Activated CD4-positive, CD25-positive, alpha-beta regulatory T cell treated with anti-CD3 and anti-CD28 coated beads, Interleukin-2, amount 50 U/mL, for 24 hours (primary cell): ENCODE results near the gene OPCML.
A peak's percentile ranks its signal among the peaks of the same experiment; 100 is the strongest.

ENCODE experiments used
- ATAC-seq, 2 donors: fragments of 150-1000 bp; cut with Tn5 transposase; one replicate each; pipeline ENCODE4 v1.10.0; 2021; ENCODE audit warnings: mild to moderate bottlenecking in 1 of 2, moderate library complexity in 1 of 2

The OPCML gene

DNA sequence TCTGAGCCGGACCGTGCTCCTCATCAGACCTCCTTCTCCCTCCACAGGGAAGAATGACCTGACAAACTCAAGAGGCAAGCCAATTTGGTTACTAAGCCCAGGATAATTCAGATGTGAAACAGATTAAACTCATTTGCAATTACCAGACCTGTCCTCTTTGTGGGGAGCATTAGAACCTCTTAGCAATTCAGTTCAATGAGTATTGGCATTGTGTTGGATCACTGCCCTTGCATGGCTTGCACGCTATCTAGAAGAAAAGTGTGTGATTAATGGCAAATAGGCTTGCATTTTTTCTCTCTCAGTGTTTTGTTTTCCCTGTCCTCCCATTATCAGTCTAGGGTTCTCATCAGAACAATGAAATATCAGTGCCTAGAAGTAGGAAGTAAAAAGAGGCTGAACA lies 365.6 kb downstream of the OPCML start:
- no peak for ATAC-seq

DNA sequence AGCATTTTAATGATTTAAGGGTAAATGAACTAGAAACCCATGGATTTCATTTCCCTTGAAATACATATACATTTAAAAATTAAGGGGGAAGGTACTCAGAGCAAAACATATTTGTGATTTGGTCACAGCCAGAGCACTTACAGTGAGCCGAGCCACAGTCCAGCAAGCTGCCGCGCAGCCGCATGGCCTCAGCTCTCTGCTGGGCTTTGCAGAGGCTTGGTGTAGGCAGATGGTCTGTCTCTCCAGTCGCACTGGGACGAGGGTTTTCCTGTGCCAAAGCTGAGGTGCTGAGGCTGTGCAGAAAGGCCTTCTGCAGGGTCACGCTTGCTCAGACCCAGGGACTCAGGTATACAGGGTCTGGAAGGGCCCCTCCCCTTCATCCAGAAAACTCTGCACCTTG lies 367.3 kb downstream of the OPCML start:
- no peak for ATAC-seq

DNA sequence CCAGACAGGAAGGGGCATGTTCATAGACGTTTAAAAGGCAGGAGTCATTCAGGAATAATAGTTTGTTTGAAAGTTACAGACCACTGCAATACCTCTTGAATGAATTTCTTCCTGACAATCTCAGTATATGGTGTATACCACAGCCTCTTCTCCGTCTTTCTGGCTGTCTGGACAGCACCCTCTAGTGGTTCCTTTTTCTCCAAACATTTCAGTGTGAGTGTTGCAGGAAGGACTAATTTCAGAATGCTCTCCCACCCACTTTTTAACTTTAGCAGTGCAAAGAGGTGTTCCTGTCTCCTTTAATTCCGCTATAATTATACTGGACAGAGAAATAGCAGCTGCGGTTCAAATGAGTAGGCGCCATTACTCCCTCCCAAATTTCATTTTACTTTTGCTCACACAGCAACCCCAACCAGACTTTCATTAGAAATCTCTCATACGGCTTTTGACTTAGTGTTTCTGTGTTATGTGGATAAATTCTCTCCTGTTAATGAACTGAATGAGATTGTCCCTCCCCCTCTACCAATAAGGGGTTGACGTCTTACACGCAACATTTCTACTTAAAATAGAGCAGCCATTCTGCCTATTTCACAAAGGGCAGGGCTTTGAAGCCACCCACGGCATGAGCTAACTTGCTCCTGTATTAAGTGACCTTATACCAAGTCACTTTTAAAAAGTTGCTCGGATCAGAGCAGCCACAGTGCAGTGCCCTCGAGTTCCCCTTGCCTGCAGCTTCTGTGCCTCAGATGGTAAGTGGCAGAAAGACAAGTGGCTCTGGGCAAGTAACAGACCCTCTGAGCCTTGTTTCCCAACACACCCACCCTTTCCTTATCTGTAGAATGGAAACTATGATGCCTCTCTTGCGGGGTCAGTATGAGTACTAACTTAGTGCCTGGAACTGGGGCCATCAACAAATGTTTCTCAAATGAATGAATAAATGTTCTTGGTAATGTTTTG lies 368.6 kb downstream of the OPCML start:
- no peak for ATAC-seq

DNA sequence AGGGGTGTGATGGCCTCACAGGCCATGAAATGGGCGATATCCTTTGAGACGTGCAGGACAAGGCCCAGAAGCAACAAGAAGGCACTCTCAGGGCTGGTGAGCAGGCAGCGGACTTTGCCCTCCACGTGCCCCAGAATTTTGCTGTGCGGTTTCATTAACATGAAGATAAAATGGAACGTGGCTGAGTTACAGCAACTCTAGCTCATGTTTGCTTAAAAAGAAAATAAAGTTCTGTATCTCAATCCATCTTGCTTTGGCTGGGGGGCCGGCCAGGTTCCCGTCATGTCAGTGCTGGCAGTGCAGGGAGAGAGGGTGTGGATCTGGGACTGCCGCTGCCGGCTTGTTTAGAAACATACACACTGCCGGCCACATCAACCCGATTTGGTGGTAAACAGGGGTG lies 370.1 kb downstream of the OPCML start:
- ATAC-seq: no peak

DNA sequence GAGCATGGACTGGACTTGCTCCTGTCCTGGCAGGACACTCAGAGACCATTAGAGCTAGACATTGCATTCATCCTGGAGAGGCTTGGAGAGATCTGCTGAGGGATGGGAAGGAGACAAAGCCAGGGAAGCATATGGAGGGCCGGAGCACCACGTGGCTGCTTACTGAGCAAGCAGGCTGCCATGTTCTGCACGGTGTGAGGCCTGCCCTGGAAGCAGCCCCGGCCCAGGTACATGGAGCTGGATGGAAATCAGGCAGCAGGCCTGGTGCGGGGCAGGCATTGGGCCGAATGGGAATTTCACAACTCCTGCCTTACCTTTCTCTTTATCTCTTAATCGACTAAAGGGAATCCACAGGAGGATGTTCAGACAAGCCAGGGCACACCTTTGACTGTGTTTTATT lies 371.5 kb downstream of the OPCML start:
- ATAC-seq: no peak

DNA sequence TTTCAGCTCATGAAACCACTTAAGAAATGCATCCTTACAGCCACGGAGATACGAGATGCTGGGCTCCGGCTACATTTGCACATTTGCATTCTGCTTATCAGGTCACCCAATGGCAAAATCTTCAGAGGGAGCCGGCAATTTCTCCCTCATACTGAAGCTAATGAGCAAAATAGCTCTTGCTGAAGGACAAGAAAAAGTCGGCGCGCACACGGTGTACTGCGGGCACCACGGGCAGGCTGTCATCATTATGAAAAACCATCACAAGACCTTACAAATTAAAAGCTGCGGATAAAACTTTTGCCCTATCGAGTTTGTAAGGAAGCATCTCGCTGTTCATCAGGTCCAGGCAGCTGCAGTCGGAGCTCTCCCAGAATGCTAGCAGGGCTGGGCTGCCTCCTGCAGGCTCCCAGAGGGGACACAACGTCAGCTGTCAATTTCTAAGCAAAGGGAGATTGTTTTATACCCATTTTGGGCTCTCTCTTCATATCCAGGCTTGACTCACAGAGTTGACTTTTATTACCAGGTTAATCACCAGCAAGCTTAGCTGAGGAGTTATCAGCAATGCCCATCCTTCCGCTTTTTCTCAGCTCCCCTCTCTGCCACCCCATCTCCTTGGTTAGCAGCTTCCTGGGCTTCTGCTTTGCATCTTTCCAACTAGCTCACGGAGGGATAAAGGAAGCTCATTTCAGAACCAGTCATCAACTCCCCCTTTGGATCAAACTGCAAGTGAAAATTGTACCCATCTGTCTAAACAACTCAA lies 375.1 kb downstream of the OPCML start:
- ATAC-seq: no peak

DNA sequence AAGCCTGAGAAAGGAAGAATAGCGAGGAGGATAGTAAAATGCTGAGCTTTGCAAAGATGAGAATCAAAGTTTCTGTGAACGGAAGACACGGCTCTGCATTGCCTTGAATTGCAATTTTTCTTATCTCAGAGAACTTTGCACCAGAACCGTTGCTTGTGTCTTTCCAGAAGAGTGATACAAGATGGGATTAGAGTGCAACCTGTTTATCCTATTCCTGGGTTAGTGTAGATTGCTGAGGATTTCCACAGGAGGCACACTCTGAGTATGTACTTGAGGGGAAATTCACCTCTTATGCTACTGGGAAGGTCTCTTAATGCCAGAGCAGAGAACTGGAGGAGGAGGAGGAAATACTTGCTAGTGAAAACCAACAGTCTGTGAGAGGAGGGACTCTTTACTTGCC lies 377.5 kb downstream of the OPCML start:
- ATAC-seq: no peak

DNA sequence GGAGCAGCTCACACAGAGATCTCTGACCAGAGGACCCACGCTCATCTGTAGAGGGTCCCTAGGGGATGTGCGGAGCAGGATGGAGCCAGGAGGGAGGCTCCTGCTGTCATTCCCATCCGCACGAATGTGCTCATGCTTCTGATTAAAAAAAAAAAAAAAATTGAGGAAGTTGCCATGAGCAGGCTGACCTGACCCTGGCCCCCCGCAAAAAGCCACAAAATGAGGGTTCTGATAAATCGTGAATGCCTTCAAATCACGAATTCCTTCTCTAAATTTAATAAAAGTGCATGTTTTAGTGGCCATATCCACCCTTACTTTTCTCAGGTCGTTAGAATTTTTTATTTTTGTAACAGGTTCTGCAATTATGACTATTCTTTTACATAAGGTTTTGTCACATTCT lies 378.2 kb downstream of the OPCML start:
- no peak for ATAC-seq

DNA sequence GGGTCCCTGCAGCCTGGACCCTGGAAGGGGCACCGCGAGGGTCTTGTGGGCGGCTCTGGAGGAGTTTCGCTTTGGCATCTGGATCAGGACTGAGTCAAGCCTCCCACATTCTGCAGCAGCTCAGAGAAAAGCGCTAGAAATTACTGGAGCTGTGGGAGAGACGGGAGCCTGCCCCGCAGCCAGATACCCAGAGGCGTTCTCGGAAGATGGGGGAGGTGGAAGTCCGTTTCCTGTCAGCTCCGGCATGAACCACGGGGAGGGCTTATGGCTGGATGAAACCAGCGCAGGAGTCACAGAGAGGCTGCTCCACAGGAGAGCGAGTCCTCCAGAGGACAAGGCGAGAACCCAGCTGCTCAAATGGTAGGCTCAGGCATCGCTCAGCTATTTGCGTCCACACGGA lies 379.3 kb downstream of the OPCML start:
- no peak for ATAC-seq

DNA sequence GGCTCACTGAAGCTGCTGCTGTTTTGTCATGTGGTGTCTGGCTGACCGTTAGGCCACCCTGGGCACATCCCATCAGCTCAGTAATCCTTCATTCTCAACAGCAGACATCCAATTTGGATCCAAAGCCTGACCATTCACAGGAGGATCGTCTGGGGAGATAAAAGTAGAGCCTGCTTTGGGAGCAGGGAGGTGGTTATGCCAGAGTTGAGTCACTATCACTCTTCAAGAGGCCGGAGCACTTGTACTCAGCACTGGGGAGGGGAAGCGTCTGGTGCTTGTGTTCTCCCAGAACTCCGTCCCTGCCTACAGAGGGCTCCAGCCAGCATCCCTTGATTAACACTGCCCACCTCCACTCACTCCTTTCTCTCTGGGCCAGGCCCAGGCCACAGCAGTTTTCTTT lies 382.6 kb downstream of the OPCML start:
- ATAC-seq: no peak

DNA sequence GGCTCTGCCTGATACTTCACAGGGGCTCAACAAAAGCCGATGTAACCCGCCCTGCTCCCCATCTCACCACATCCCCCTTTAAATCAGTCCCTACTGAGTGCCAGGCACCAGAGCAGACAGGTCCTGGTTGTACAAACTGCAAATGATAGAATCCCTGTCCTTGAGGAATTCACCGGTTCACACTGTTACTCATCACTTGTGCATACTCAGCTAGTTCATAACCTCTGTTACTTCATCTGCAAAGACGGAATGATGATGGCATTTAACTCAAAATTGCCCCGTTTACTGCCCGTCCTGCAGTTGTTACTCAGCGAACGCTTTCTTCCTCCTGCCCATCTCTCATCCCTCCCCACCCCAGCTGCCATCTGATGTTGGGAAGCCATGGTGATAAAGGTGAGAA lies 384.7 kb downstream of the OPCML start:
- ATAC-seq: no peak

DNA sequence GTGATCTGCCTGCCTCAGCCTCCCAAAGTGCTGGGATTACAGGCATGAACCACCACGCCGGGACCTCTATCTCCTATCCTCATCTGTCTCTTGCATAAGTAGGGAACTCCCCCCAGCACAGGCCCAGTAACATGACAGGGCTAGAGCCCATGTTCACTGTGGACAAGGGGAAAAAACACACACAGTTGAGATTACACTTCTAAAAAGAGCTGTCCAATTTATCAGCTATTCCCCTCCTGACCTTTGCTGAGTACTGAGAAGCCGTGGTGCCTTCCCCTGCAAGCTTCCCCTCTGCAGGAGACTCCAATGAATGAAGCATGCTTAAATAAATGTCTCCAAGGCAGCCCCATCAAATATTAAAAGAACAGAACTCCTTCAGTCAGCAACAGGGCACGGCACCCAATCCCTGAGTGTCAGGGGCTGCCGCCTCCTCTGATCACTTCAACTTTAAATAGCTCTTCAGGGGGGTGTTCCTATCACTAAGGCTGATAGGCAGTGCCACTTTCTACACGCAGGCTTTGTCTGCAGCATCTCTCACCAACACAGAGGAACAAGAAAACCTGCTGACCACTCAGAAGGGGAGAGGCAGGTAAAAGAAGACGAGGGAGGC lies 385.5 kb downstream of the OPCML start:
- ATAC-seq: no peak

DNA sequence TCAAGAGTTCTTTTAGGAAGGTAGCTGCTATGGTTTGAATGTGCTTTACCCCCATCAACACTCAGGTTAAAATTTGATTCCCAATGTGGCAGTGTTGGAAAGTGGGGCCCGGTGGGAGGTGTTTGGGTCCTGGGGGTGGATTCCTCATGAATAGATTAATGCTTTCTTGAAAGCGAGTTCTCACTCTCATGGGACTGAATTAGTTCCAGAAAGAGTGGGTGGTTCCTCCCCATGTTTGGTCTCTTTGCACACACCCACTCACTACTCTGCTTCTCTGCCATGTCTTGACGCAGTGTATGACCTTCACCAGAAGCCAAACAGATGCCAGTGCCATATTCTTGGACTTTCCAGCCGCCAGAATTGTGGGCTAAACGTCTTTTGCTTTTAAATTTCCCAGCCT lies 394.4 kb downstream of the OPCML start:
- no peak for ATAC-seq

DNA sequence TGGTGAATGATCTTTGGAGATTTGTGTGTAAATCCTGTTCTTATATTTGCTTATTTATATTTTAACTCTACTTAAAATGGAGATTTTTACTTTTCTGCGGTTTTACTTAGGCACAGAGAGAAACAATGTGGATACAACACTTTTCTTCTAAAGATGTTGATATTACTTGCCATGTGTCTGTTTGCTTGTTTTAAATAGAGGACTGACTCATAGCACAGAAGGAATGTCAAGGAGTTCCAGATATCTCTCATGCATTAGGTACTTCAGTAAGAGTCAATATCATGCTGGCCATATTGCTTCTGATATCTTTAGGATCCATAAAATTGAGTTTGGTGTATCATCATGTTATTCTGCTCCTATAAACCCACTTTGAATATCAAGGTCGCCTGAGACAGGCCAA lies 395.0 kb downstream of the OPCML start:
- no peak for ATAC-seq

DNA sequence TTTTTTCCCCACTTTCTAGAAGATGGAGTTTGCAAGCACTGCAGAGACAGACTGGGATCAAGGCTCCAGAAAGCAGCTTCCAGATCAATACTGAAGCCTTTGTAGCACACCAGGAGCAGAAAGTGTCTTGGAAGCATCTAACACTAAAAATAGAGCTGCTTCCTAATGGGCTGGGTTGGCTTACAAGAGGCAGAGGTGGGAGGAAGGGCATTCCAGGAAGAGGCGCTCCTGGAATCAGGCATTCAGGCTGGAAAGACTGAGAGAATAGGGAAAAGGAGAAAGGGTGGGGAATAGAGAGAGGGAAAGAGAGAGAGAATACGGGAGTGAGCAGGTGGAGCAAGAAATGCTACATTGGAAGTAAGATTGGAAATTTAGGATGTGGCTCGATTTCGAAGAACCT lies 395.9 kb downstream of the OPCML start:
- ATAC-seq: no peak

DNA sequence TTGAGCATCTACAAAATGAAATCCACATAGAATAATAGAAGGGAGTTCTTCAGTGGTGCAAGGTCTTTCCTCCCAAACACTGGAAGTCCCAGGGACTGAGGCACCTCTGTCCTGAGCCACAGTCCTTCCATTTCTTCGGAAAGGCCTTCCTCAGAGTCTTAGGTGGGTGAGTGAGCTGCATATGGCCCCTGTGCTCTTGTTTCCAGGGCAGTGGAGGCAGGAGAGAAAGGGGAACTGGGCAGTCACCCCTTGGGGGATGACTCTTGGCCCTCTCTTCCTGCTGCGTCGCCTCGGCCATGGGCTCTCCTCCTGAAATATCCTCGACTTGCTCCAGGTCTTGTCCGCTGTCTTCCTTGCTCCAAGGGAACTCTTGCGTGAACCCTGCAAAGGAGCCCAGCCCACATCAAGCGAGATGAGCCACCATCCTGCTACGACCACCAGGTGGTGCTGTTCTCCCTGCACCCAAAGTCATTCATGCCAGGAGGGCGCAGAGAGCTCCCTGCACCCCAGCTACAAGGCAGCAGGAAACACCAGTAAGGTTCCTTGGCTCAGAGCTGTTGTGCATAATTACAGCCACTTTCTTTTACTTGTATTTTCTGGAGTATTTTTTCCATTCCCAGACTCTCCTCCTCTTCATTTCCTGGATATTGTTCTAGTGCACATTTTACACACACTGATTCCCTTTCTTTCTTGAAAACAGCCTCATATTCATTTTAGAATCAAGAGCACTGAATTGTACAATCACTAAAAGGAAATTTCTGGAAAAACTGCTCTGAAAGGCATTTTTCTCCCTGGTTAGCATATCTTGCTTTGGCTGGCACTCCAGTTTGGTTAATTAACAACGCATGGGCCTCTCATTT lies 397.8 kb downstream of the OPCML start:
- ATAC-seq: peak in 1 of 2 donors; percentile 41

DNA sequence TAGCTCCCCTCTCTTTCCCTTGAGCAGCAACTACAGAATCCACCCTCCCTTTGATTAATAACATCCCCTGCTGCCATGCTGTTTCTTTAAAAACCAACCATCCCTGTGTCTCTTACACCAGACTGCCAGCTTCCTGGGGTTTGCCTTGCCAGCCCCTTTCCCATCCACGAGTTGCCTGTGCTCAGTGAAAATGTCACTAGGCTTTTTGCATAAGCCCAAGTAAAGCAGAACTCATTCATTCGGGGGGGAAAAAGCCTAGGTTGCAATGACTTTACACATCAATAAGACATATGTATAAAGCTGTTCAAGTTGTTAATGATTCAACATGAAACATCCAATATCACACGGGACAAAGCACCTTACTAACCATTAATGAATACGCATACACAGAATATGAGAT lies 398.7 kb downstream of the OPCML start:
- no peak for ATAC-seq

DNA sequence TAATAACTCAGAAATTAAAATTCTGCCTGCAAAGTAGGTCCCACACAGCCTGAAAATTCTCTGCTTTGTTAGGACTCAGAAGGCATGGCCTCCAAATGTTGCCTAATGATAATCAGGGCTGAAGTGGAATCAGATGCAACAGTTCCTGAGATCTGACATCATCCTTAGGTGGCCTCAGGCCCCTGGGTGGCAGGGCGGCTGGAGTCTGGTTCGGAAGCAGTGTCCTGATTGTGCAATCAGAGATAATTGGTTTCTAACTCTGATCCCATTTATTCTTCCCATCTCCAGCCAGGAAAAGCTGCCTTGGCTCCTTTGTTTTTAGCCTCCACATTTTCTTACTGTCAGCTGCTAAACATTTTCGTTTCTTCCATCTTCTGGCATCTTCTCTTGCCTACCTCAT lies 399.3 kb downstream of the OPCML start:
- no peak for ATAC-seq

DNA sequence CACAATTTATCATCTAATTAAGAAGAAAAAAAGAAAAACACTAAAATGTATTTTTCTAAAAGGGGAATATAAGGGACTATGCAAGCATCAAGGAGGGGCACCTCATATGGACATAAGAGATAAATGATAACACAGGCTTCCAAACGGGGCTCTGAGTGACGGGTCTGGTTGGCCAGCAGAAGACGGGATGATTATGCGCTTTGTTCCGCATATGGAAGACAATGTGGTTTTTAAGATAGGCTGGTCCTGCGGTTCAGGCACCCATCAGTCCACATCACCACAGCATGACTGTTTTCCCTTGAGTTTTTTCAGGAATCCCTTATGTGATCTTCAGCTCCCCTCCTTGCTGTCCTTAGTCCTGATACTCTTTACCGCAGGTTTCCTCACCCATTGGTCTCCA lies 404.6 kb downstream of the OPCML start:
- ATAC-seq: no peak

DNA sequence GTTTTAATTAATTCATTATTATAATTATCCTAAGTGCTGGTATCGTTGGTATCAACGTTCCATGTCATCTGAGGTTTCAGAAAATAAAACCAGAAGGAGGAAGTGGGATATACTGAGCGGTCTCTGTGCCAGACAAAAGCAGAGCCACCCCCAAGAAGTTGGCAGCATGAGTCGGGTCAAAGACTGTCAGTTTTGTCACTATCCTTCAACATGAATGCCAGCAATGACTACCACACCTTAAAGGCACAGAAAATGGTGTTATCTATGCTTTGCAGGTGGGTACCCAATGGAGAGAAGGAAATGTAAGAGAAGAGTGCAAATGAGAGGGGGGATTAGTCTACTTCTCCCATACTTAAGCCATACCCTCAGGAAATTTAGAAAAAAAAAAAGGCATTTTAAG lies 408.5 kb downstream of the OPCML start:
- ATAC-seq: no peak

DNA sequence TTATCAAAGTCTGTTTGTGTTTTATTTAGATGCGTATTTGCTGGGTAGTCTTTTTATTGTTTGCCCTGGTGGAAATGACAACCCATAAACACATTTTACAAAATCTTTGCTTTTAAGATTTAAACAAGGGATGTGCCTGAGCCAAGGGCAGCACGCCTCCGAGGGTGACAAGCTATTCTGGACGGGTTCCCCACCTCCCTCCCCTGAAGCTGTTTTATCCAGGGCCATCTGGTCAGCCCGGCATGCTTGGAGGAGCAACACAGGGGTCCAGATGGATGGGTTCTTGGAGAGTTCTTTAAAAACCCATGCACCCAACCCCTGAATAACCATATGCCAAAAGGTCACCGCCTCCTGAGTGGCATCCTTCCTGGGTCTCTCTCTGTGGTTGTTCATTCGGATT lies 408.9 kb downstream of the OPCML start:
- ATAC-seq: no peak

DNA sequence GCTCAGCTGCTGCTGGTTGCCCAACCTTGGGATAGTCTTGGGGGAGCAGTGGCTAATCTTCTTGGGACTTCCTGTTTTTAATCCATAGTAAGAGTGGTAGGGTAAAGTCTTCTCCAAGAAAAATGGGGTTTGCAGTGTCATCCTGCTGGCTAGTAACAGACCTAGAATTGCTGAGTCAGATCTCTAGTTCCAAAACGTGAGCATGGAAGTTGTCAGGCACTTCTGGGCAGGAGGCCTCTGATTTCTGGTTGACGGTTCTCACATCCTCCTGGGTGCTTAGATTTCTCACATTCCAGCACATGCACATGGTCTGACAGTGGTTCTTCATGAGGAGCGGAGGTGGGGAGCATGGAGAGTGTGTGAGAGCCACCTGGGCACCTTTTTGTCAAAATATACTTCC lies 410.0 kb downstream of the OPCML start:
- no peak for ATAC-seq
